GM18909 (cell line): ENCODE results near the gene PLA2G3.
"Not testable (repeated sequence)": the region's sequence is repeated elsewhere in the genome, so short reads cannot be mapped to it uniquely, and the experiment has no call there.

Source experiments
- ATAC-seq: cut with Tn5 transposase; IDR thresholded peaks from one replicate; pipeline ENCODE4 v1.9.1; 2021; ENCODE audit warnings: mild to moderate bottlenecking; ENCODE audit not compliant: unreplicated experiment, poor library complexity

PLA2G3 gene

DNA sequence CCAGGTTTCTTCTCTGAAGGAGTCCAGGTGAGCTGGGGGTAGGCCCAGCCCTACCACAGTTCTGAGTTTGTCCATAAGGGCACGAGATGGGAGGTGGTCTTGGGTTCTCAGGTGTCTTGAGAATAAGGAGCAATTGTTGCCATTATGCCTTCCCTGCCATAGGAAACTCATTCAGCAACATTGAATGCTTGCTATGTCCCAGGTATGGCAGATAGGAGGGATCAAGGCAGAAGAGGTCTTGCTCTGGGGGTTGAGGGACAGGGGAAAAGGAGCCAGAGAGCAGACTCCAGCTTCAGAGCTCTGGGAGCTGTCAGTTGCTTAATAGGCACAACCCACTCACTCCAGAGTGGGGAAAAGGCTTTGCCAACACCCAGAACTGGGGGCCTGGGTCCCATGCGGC, 37.2 kb downstream of the PLA2G3 start:
- ATAC-seq, result no peak

DNA sequence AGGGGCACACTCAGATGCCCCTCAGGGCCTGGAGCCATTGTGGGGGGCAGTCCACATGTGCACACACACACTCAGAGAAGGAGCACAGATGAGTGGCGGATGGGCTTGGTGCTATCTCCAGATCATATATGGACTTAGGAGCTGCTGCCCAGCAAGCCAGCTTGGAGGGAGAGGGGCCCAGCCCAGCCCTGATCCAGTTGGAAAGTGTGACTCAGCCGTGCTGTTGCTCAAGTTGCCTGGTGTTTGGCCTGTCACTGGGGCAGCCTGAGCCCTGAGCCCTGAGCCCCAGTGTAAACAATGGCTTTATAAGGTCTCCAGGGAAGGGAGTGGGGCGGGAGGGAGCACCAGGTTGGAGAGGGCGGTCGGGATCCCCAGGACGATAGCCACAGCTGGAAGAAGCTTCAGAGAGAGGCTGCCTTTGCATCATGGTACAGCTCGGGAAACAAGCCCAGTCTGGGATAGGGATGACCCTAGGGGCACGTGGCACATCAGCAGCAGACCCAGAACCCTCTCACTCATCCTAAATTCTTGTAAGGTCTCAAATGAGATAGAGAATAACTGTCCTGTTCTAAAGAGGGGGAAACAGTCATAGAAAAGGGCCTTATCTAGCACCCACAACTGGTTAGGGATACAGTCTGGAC, 37.7 kb downstream of the PLA2G3 start:
- no peak for ATAC-seq

DNA sequence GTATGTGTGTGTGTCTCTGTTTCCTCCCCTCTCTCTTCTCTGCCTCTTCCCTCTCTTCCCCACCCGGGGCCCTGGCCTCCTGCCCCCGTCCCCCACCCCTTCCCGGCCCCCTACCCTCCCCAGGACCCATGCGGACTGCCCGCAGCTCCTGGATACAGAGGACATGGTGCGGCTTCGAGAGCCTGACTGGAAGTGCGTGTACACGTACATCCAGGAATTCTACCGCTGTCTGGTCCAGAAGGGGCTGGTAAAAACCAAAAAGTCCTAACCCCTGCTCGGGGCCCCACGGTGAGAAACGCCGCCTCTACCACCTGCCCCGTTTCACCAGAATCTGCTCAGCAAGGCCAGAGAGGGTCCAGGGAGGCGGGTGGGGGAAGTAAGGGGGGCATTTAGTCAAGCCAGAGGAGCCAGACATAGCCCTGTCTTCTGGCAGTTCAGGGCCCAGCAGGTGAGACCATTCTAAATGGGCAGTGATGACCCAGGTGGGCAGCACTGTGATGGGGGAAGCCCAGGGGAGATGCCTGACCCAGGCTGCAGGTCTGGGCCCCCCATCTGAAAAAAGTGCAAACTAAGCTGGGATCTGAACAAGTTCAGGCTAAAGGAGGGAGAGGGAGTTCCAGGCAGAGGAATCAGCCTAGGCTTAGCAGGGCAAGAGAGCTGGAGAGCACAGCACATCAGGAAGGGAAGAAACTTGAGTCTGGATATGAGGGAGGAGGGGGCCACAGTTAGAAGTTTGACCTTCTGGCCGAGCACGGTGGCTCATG, 39.4 kb downstream of the PLA2G3 start:
- no peak for ATAC-seq

DNA sequence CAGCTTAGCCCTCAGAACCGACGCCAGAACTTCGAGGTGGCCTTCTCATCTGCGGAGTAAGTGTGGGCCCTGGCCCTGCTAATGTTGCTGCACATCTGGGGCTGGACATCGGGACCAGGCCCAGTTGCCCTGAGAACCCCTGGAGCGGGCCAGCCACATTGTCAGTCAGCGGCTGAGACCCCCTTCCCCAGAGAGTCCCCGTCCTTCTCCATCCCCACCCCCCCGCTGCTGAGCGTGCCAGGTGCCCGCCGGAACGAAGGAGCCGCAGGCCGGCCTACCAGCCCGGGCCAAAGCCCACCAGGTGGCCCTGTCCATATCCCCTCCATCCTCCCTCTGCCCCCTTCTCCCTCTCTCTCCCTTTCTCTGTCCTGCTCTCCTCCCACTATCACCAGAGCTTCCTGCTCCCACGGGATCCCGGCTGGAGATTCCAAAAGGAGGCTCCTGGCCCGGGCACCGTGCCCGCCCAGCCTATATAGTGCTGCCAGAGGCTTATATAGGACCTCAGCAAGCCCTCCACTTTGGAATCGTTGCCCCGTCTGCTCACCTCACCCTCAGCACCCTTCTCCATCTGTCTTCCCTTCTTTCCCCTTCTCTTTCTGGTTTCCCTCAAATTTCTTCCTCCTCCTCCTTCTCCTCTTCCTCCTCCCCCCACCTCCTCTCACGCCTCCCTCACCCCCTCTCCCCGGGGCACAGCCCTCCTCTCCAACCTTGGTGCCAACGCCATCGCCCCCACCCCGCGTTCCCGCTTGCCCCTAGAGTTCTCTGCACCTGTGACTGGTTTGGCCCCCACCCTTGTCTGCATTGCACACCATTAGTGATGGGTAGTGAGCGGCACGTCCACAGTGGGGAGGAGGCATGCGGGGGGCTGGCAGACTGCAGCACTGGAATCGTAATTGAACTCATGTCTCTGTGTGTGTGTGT, 40.2 kb downstream of the PLA2G3 start:
- no peak for ATAC-seq

DNA sequence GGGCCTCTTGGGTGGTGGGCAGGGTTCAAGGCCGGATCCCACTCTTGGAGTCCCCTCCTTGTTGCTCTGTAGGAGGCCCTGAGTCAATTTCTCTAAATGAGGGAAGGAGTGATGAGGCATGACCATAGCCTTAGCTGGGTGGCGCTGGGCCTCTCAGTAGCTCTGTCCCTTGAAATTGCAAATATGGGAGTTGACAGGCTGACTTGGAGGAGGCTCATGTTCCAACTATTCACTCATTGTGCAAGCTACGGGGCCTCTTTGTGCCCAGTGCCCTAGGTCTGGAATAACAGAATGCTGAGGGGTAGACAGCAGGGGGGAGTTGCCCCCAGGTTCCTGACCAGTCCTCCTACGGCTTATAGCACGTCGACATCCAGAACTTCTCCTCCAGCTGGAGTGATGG, 40.9 kb downstream of the PLA2G3 start:
- ATAC-seq, result no peak

DNA sequence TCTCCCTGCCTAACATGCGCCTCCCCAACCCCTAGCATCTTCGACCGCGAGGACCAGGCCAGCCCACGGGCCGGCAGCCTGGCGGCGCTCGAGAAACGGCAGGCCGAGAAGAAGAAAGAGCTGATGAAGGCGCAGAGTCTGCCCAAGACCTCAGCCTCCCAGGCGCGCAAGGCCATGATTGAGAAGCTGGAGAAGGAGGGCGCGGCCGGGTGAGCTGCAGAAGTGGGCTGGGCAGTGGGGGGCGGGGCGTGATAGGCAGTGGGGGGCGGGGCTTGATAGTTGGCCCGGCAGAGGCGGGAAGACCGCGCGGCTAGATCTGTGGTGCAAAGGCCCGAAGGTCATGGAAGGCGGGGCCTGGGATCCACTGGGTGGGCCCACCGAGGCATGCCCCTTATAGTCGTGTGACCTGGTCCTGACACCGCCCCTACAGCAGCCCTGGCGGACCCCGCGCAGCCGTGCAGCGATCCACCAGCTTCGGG, 41.6 kb downstream of the PLA2G3 start:
- ATAC-seq, result no peak

DNA sequence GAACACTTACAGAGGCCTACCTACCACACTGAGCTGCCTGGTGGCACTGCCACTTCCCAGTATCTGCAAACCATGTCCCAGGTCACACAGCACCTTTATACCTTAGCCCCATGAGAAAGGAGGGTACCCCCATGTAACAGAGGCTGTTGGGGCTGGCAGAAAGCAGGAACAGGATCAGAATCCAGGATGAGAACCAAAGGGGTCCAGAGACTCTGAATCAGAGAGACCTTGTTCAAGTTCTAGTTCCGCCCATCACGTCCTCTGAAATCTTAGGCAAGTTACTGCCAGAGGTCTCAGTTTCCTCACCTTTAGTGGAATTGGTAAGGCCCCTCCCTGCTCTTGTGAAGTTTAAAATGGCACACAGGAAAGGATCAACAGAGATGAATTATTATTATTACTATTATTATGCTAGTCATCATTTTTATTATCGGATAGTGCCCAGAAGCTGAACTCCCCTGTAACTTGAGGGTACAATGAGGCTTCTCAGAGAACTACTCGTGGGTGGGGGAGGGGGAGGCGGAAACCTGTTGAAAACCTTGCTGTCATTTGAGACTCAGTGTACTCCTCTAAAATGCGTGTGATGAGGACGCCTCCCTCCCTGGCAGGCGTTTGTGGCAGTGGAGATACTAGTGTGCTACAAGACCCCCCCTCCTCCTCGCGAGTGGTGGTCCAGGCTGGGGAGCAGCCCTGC, 42.2 kb downstream of the PLA2G3 start:
- no peak for ATAC-seq

DNA sequence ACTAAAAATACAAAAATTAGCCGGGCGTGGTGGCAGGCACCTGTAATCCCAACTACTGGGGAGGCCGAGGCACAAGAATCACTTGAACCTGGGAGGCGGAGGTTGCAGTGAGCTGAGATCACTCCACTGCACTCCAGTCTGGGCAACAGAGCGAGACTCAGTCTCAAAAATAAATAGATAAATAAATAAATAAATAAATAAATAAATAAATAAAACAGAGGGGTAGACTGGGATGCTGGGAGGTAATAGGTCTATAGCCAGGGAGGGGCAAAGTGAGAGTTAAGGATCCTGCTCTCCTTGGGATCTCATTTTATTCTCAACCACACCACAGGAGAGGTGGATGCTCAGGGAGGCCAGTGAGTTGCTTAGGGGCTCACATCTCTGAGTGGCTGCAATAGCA, 42.8 kb downstream of the PLA2G3 start:
- ATAC-seq, result not testable (repeated sequence)

DNA sequence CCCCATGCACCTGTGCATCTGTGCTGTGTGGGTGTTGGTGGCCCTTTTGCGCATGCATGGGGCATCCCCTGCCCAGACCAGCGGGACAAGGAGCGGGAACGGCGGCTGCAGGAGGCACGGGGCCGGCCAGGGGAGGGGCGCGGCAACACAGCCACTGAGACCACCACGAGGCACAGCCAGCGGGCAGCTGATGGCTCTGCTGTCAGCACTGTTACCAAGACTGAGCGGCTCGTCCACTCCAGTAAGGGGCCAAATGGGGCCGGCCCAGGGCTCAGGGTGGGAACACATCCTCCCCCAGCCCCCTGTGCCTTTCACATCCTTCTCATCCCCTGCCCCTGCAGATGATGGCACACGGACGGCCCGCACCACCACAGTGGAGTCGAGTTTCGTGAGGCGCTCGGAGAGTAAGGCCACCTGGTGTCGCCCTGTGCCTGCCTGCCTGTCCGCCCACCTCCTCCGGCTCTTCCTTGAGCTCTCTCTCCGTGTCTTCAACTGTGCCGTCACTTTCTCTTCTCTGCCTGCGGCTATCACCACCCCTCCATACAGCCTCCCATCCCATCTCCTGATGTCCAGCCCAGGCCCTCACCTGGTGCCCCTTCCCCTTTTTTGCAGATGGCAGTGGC, 43.5 kb downstream of the PLA2G3 start:
- ATAC-seq, result no peak

DNA sequence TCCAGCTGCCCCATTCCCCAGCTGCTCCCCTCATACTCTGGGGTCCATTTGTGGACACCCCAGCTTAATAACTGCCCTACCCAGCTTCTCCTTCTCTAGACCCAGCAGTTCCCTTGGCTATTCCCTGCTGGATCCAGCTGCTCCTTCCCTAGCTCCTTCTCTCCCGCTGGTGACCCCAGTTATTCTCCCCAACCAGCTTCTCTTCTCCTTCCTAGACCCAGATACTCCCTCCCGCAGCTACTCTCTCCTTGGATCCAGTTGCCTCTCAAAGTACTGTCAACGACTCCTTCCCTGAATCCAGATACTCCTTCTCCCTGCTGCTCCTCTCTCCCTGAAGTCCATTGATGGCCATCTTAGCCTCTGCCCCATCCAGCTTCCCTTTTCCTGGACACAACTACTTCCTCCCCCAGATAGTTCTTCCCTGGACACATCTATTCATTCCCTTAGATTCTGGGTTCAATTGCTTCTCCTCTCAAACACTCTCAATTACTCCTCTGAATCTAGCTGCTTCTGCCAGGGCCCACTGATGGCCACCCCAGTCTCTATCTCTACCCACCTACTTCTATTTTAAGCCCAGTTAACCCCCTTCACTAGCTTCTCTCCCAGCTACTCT, 44.6 kb downstream of the PLA2G3 start:
- no peak for ATAC-seq

DNA sequence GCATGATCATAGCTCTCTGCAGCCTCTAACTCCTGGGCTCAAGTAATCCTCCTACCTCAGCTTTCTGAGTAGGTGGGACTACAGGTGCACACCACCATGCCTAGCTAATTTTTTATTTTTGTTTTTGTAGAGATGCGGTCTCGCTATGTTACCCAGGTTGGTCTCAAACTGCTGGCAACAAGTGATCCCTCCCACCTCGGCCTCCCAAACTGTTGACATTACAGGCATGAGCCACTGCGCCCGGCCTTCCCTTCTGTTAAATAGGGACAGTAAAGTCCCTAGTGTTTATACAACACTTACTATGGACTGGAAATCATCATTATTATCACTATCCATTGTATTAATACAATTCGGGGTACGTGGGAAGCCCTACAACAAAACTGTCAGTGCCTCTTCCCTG, 45.6 kb downstream of the PLA2G3 start:
- ATAC-seq, result no peak

DNA sequence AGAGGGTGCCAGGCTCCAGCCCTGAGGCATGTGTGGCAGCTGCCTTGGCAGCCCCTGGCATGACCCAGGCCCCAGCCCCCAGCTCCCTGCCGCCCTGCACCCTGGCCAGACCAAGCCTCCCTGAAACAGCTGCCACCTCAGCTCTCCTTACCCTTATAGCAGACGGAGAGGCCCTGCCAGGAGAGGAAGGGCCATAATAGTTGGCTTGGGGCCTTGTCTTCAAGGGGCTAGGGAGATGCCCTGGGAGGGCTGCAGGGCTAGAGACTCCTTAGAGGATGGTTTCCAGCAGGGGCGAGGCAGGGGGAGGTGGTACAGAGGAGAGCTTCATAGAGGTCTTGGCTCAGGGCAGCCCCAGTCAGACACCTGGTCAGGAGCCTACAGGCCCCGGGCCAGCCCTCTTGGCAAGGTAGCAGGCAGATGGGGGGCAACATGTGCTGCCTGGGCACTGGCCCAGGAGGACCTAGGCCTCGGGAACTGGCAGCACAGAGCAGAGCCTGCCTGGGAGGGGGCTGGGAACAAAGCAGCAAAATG, 46.2 kb downstream of the PLA2G3 start:
- ATAC-seq, result no peak

DNA sequence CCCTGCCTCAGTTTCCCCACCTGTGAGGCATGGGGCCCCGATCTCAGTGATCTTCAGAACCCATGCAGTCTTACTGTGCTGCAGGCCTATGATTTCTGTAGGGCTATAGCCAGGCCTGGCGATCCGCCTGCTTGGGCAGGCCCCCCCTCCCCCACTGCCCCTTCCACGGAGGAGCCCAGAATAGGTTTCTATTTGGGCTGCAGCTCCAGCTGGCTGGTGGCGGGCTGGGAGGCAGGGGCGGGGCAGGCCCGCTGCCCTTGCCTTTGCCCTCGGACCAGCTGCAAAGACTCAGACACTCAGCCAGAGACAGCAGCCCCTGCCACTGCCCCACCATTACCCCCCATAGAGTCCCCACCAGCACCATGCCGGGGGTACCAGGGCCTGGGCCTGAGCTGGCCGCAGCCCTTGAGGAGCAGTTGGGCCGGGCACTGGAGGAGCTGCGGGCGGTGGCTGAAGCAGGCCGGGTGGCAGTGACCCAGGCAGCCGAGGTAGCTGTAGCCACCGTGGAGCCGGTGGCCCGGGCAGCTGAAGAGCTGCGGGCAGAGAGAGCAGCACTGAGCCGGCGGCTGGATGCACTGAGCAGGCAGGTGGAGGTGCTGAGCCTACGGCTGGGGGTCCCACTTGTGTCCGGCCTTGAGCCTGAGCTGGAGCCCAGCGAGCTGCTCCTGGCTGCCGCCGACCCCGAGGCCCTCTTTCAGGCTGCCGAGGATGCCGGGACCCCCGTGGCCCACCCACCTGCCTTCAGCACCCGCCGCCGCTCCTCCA, 47.0 kb downstream of the PLA2G3 start:
- ATAC-seq, result no peak

DNA sequence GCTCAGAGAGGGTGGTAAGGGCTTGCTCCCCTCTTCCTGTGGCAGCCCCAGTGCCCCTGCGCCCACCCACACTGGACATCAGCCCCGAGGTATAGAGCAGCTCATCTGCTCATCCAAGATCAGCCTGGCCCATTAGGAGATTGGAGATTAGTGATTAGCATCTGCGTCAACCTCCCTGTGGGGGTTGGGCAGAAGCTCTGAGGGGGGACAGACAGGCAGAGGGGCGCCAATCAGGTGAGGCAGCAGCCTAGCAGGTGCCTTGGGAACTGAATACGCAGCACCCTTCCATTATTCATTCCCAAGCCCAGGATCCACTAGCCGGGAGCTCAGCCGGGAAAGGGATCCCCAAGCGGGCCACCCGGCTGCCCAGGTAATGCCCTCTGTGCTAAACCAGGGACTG, 48.1 kb downstream of the PLA2G3 start:
- no peak for ATAC-seq

DNA sequence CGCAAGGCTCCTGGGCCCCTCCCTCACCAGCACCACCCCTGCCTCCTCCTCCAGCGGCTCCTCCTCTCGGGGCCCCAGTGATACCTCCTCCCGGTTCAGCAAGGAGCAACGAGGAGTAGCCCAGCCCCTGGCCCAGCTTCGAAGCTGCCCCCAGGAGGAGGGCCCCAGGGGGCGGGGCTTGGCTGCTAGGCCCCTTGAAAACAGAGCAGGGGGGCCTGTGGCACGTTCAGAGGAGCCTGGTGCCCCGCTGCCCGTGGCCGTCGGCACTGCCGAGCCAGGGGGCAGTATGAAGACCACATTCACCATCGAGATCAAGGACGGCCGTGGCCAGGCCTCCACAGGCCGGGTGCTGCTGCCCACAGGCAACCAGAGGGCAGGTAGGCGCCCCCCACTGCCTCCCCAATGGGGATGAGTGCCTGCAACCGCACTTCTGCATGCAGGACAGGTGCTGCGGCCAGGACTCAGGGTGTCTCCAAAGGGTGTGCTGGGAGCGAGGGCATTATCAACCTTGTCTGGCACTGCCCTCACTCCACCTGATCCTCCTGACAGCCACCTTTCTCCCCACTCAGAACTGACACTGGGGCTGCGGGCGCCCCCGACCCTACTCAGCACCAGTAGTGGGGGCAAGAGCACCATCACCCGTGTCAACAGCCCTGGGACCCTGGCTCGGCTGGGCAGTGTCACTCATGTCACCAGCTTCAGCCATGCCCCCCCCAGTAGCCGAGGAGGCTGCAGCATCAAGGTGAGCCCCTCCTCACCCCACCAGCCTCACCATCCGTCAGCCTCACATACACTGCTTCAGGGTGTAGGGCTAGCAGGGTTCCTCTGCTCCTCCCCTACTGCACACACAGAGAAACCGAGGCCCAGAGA, 49.0 kb downstream of the PLA2G3 start:
- ATAC-seq, result no peak

DNA sequence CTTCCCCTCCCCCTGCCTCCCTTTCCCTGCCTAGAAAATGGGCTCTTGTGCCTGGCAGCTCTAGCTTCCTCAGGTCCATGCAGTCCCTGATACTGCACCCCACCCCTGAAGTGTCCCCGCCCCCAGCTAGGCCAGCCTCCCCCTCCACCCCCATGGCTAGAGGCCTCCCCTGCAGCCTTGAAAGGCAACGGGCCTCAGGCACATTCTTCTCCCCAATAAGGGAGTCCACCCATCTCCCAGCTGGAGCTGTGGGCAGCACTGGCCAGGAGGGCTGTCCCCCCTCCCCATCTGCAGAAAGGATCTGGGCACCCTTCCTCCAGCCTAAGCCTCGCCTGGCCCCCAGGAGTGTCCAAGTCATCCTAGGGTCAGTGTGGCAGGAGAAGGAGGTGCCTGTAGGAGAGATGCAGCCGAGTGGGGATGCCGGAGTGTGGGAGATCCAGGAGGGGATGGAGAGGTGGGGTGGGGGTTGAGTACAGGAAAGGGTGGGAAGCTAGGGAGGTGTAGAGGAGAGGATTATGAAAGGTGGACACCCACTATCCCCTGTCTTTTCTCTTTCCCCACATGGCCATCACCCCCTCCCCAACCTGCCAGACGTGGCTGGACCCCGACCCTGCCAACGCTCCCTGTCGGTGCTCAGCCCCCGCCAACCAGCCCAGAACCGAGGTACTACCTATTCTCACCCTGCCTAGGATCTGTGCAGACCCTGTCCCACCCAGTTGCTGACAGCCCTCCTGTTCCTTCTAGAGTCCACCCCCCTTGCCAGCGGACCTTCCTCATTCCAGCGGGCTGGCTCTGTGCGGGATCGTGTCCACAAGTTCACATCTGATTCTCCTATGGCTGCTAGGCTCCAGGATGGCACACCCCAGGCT, 49.9 kb downstream of the PLA2G3 start:
- no peak for ATAC-seq
